Endothelial cell (in vitro differentiated cells): ENCODE results near the gene TMEM229B. TPM values are rescaled to one million over a fixed set of nuclear protein-coding genes. Genes with fewer than 3 reads are reported as not detected.

Experiments used
- DNase-seq: peaks from one replicate; pipeline ENCODE4 v3.0.0; 2021; ENCODE audit warnings: low spot score
- H3K27ac Mint-ChIP-seq: one replicate; pipeline ENCODE4 v1.8.0; 2021; ENCODE audit warnings: mixed read lengths, inconsistent platforms; ENCODE audit not compliant: unreplicated experiment
- H3K27me3 Mint-ChIP-seq: one replicate; pipeline ENCODE4 v1.8.0; 2021; ENCODE audit warnings: mild to moderate bottlenecking, moderate library complexity, mixed read lengths, inconsistent platforms; ENCODE audit not compliant: unreplicated experiment
- H3K36me3 Mint-ChIP-seq: one replicate; pipeline ENCODE4 v1.8.0; 2021; ENCODE audit warnings: mild to moderate bottlenecking, low read depth, mixed read lengths, inconsistent platforms; ENCODE audit not compliant: unreplicated experiment
- H3K4me1 Mint-ChIP-seq: one replicate; pipeline ENCODE4 v1.8.0; 2021; ENCODE audit warnings: mild to moderate bottlenecking, mixed read lengths, inconsistent platforms; ENCODE audit not compliant: unreplicated experiment
- H3K4me3 Mint-ChIP-seq: one replicate; pipeline ENCODE4 v1.8.0; 2021; ENCODE audit warnings: mild to moderate bottlenecking, mixed read lengths, inconsistent platforms; ENCODE audit not compliant: unreplicated experiment
- H3K9me3 Mint-ChIP-seq: one replicate; pipeline ENCODE4 v1.8.0; 2021; ENCODE audit warnings: mixed read lengths, inconsistent platforms; ENCODE audit not compliant: unreplicated experiment
- CTCF ChIP-seq: fragments of 200-600 bp; sonication (generic); IDR thresholded peaks from one replicate; pipeline ENCODE4 v1.5.0; 2021; ENCODE audit warnings: antibody characterized with exemption; ENCODE audit not compliant: unreplicated experiment
- total RNA-seq: library from RNA; stranded (reverse); fragmentation: NEBNext Ultra II Directional; extraction: Animal tissue kit (Norgen Biotek cat#: 25700); gene quantifications from one replicate; pipeline ENCODE4 v1.2.1, GENCODE V29; 2021; ENCODE audit not compliant: unreplicated experiment

TMEM229B gene
- total RNA-seq, 1 donor from 2014 or later = 0.08 TPM

- H3K4me1 Mint-ChIP-seq = no peaks in the 10 kb centered on the region
- no peak for TF ChIP-seq CTCF
Measured at GRCh38 chr14:67503331-67503730, 14.8 kb upstream of the TMEM229B start.

GRCh38 chr14:67502867-67503266, 14.3 kb upstream of the TMEM229B start:
- no peaks in the 10 kb centered on the region for H3K36me3 Mint-ChIP-seq

More at GRCh38 chr14:67503331-67503730, 14.8 kb upstream of the TMEM229B start:
- H3K36me3 Mint-ChIP-seq = no peaks in the 10 kb centered on the region
- DNase-seq = no peak
- no peak overlapping the region for H3K4me3 Mint-ChIP-seq
- H3K27me3 Mint-ChIP-seq = no peaks in the 10 kb centered on the region
- H3K9me3 Mint-ChIP-seq = no peaks in the 10 kb centered on the region
- no peak overlapping the region for H3K27ac Mint-ChIP-seq

GRCh38 chr14:67501670-67502069, 13.1 kb upstream of the TMEM229B start:
- Mint-ChIP-seq H3K27me3 (no peaks in the 10 kb centered on the region), H3K9me3 (no peaks in the 10 kb centered on the region), H3K4me1 (no peaks in the 10 kb centered on the region), H3K27ac (no peak overlapping the region), H3K4me3 (no peak overlapping the region), H3K36me3 (no peaks in the 10 kb centered on the region)
- no peak for TF ChIP-seq CTCF
- DNase-seq = no peak

More at GRCh38 chr14:67502867-67503266, 14.3 kb upstream of the TMEM229B start:
- H3K27me3 Mint-ChIP-seq = no peaks in the 10 kb centered on the region
- no peaks in the 10 kb centered on the region for H3K4me1 Mint-ChIP-seq
- no peak overlapping the region for H3K27ac Mint-ChIP-seq
- no peak overlapping the region for H3K4me3 Mint-ChIP-seq
- DNase-seq = no peak
- H3K9me3 Mint-ChIP-seq = no peaks in the 10 kb centered on the region
- no peak for TF ChIP-seq CTCF

GRCh38 chr14:67500981-67501380, 12.5 kb upstream of the TMEM229B start:
- no peak for DNase-seq
- Mint-ChIP-seq H3K9me3 (no peaks in the 10 kb centered on the region), H3K27me3 (no peaks in the 10 kb centered on the region), H3K4me3 (no peak overlapping the region), H3K27ac (no peak overlapping the region), H3K36me3 (no peaks in the 10 kb centered on the region), H3K4me1 (no peaks in the 10 kb centered on the region)
- no peak for TF ChIP-seq CTCF

GRCh38 chr14:67497716-67498115, 9.2 kb upstream of the TMEM229B start:
- H3K4me3 Mint-ChIP-seq = no peak overlapping the region
- no peak overlapping the region for H3K27ac Mint-ChIP-seq
- DNase-seq = no peak
- H3K36me3 Mint-ChIP-seq = peaks cover 10% of the 10 kb centered on the region
- H3K4me1 Mint-ChIP-seq = no peaks in the 10 kb centered on the region
- no peaks in the 10 kb centered on the region for H3K27me3 Mint-ChIP-seq
- TF ChIP-seq CTCF = no peak
- peaks cover 6% of the 10 kb centered on the region for H3K9me3 Mint-ChIP-seq
